K562 (cell line): ENCODE results near the gene DIAPH3. TPM values are rescaled to one million over a fixed set of nuclear protein-coding genes. Genes with fewer than 3 reads are reported as not detected.

ENCODE experiments used
- ARID3B ChIP-seq: fragments of 250-450 bp; sonication (Bioruptor Pico); IDR thresholded peaks from 2 replicates; pipeline ENCODE4 v1.4.0; 2020; ENCODE audit warnings: borderline replicate concordance
- ASH1L ChIP-seq: fragments of 450-650 bp; IDR thresholded peaks from 2 replicates; pipeline ENCODE4 v1.6.1; 2018; ENCODE audit warnings: borderline replicate concordance, mild to moderate bottlenecking, low read depth; ENCODE audit not compliant: partially characterized antibody
- BCOR ChIP-seq: fragments of 450-650 bp; IDR thresholded peaks from 2 replicates; pipeline ENCODE4 v1.6.1; 2016
- CC2D1A ChIP-seq: fragments of 450-650 bp; IDR thresholded peaks from 2 replicates; pipeline ENCODE4 v1.6.1; 2017; ENCODE audit warnings: mild to moderate bottlenecking
- CGGBP1 ChIP-seq: fragments of 250-450 bp; sonication (Bioruptor Pico); IDR thresholded peaks from 2 replicates; pipeline ENCODE4 v1.9.0; 2021; ENCODE audit warnings: mild to moderate bottlenecking
- CREBBP ChIP-seq: IDR thresholded peaks from one replicate; pipeline ENCODE4 v1.6.1; 2012; ENCODE audit warnings: low read depth, mild to moderate bottlenecking, control low read depth, inconsistent platforms, low read length
- DDX20 ChIP-seq: fragments of 450-650 bp; IDR thresholded peaks from 2 replicates; pipeline ENCODE4 v1.6.1; 2016; ENCODE audit warnings: missing genetic modification characterization, low read depth, mild to moderate bottlenecking, missing compliant biosample characterization, moderate library complexity
- ELF2 ChIP-seq: fragments of 250-450 bp; sonication (Bioruptor Pico); IDR thresholded peaks from 2 replicates; pipeline ENCODE4 v1.5.0; 2021; ENCODE audit warnings: mild to moderate bottlenecking
- NEUROD1 ChIP-seq: fragments of 150-350 bp; IDR thresholded peaks from 2 replicates; pipeline ENCODE4 v1.6.1; 2014; ENCODE audit warnings: borderline replicate concordance, low read length, low read depth; ENCODE audit not compliant: partially characterized antibody
- PATZ1 ChIP-seq: fragments of 250-450 bp; sonication (Bioruptor Pico); IDR thresholded peaks from 2 replicates; pipeline ENCODE4 v1.5.0; 2020; ENCODE audit warnings: mild to moderate bottlenecking, borderline replicate concordance
- RFX5 ChIP-seq: IDR thresholded peaks from 2 replicates; pipeline ENCODE4 v1.6.1; 2011; ENCODE audit warnings: low read depth, mild to moderate bottlenecking, improper control_type of control experiment, low read length
- SRSF3 ChIP-seq: fragments of 200-400 bp; formaldehyde crosslinking; IDR thresholded peaks from 2 replicates; pipeline ENCODE4 v1.6.1; 2016; ENCODE audit warnings: mild to moderate bottlenecking, low read length, moderate library complexity; ENCODE audit not compliant: insufficient read depth
- STAG1 ChIP-seq: sonication (generic); formaldehyde crosslinking; IDR thresholded peaks from 2 replicates; pipeline ENCODE4 v1.5.0; 2020; ENCODE audit warnings: missing genetic modification reagents, borderline replicate concordance
- ZNF280B ChIP-seq: fragments of 250-450 bp; sonication (Bioruptor Pico); IDR thresholded peaks from 2 replicates; pipeline ENCODE4 v1.5.1; 2021; ENCODE audit warnings: mild to moderate bottlenecking
- polyA plus RNA-seq, 8 experiments: library from polyadenylated mRNA; depleted of rRNA in 4 of 8; stranded (reverse) in 5 of 8; unstranded in 3 of 8; fragments of >200 nt; fragmentation: Nextera tagmentation in 2 of 8; fragmentation: Illumina TruSeq in 1 of 8; extraction: Ambion mirVana in 2 of 8; extraction: Trizol in 1 of 8; gene quantifications; 2 replicates each; pipeline versions ENCODE4 v1.2.1 to v1.2.3, GENCODE V29; 2011 to 2014; ENCODE audit warnings: inconsistent platforms in 1 of 8, missing spikeins in 1 of 8
- total RNA-seq, 7 experiments: library from RNA; depleted of rRNA in 6 of 7; stranded (reverse); fragments of >200 nt in 6 of 7; fragmentation: Illumina TruSeq in 2 of 7; extraction: Trizol in 2 of 7; gene quantifications; 2 replicates each; pipeline versions ENCODE4 v1.2.1 to v1.2.3, GENCODE V29; 2011 to 2021; ENCODE audit warnings: low replicate concordance in 1 of 7

The DIAPH3 gene
- total and polyA plus RNA-seq, 9 of the 15 experiments (the other 6 are each of a cell fraction or from before 2014, with no cell fraction given): 9.0 to 18.7 (median 14.7) TPM

DNA sequence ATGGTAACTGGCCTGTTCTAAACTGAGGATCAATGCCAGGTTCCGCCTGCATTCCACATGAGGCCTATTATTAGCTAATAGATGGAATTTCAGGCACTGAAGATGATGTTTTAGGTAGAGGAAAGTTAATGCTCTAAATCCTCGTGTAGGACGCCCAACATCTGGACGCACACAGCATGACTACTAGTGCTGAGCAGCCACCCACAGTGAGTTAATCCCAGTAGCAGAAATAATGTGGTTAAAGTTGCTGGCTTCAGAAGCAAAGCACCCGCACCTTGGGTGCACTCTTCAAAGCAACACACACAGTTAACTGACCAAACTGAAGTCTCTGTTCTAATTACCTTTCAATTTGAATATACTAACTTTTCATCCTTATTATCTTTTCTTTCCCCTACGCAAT is 150.6 kb downstream of the DIAPH3 start (continued):
- TF ChIP-seq ZNF280B (CRISPR knock-in tag): no peak
- no peak for TF ChIP-seq CC2D1A
- TF ChIP-seq STAG1: no peak
- no peak for TF ChIP-seq SRSF3
- no peak for TF ChIP-seq ASH1L
- TF ChIP-seq DDX20 (tag): no peak
- TF ChIP-seq ELF2 (CRISPR knock-in tag): no peak
- no peak for TF ChIP-seq BCOR
- TF ChIP-seq PATZ1: no peak
- TF ChIP-seq CGGBP1 (CRISPR knock-in tag): no peak
- no peak for TF ChIP-seq RFX5
- no peak for TF ChIP-seq CREBBP
- TF ChIP-seq ARID3B (CRISPR knock-in tag): no peak
- TF ChIP-seq NEUROD1: no peak
- TF ChIP-seq, all 486 proteins: peak for 0
